NCI-H187 (cell line): Measurements from ENCODE around the gene SH2B2.
"Not testable (repeated sequence)": the region's sequence is repeated elsewhere in the genome, so short reads cannot be mapped to it uniquely, and the experiment has no call there.

Experiments
- DNase-seq, 2 experiments: peaks; one replicate each; lab custom pipeline; 2025; lab: John Stamatoyannopoulos, UW

Gene SH2B2

DNA sequence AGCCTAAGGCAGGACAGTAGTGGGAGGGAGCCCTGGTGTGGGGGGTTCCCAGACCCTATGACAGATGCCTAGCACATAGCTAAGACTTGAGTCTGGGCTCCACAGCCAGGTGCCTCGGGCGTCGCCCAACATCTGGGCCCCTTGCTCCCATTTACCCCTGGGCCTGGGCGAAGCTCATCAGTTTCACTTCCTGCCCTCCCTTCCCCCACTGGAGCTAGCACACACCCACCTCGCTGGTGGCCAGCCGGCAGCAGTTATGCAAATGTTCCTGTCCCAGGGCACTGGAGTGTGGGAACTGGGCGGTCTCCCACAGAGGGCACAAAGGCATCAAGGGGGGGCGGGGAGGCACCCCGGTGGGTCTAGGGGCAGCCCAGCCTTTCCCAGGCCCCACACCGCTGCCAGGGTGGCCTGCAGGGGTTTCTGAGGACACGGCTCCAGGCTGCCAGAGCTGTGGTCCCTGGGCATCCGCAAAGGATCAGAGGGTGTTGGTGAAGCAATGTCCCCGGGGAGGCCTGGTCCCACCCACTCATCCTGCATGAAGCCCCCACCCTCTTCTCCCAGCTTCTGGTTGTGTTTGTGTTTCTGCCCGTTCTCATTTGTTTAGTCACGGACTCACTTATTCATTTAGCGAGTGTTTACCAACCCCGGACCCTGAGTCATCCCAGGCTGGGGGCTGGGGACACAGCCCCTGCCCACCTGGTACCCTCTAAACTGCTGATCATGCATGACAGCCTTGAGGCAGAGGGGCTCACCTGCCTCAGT is 20.4 kb downstream of the SH2B2 start:
- no peak for DNase-seq

DNA sequence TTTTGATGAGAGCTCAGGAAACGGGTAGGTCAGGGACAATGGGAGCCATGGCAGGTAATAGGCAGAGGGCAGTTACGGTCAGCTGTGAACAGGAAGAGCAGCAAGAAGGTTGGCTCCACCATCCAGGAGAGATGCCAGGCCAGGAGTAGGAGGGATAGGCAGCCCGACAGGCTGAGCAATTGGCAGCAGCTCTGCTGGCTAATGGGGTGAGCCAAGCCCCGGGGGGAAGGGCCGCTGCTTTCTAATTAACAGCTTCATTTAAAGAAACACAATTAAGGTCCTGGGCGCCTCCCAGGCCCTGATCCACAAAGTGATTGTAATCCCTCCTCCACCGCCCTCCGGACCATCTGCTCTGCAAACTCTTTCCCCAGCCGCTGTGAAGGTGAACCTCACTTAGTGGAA is 23.7 kb downstream of the SH2B2 start:
- DNase-seq = no peak

DNA sequence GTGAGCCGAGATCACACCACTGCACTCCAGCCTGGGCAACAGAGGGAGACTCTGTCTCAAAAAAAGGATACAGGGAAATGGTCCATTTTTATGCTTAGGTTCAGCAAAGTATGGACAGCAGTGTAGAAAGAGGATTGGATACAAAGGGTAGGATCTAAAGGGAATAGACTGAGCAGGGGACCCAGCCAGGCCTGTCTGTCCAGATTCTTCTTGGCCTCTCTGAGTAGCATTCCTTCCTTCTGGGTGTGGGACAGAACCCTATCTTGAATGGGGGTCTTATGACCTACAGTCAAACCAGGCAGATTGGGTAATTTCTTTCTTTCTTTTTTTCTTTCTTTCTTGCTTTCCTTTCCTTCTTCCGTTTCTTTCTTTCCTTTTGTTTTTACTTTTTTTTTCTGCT is 25.6 kb downstream of the SH2B2 start:
- DNase-seq = no peak

DNA sequence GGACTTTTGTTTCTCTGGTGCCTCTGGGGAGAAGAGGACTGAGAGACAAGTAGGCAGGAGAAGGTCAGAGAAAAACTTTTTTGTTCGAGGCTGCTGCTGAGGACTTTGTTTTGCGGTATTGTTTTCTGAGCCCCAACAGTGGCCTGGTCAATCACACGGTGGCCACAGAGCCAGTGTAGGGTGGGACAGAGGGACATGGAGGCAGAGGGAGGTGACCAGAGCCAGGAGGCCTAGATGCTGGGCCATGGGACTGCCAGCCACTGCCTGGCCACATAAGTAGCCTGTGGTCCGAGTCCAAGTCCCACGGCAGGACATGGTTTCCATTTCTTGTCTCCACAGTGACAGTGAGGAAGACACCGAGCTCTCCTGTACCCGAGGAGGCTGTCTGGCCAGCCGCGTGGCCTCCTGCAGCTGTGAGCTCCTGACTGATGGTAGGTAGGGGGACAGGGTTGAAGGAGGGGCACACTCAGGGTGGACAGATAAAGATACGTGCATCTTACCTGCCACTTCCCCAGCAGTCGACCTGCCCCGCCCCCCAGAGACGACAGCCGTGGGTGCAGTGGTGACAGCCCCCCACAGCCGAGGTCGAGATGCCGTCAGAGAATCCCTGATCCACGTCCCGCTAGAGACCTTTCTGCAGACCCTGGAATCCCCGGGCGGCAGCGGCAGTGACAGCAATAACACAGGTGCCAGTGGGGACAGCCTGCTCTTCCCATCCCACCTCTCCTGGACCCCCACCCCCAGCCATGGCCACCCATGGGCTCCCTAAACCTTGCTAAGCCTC is 27.5 kb downstream of the SH2B2 start:
- DNase-seq = no peak

DNA sequence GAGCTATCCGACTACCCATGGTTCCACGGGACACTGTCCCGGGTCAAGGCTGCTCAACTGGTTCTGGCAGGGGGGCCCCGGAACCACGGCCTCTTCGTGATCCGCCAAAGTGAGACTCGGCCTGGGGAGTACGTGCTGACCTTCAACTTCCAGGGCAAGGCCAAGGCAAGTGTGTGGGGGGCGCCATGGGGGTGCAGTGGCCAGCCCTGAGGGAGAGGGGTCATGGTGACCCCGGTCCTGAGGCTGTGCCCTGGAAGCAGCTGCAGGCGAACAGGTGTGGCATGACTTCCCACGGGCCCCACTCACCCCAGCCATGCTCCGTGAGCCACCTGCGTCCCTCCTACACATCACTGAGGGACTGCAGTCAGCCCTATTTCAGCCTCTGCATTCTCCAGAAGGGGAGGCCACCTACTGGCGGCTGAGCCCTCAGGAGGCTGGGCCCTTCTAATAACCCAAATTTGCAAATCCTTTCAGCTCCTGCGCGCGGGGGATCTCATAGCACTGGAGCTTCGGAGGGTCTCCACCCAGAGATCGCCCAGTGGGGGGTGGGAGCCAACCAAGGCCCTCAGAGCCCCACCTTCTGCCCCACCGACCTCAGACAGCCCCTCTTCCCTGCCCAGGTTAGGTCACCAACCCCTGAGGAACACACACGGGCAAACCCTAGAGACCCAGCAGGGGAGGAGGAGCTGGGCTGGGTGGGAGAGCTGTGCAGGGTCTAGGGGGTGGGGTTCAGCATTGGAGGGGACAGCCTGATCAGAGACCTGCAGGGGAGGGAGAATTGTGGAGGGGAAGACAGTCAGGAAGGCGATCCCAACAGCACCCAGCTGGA is 30.8 kb downstream of the SH2B2 start:
- no peak for DNase-seq

DNA sequence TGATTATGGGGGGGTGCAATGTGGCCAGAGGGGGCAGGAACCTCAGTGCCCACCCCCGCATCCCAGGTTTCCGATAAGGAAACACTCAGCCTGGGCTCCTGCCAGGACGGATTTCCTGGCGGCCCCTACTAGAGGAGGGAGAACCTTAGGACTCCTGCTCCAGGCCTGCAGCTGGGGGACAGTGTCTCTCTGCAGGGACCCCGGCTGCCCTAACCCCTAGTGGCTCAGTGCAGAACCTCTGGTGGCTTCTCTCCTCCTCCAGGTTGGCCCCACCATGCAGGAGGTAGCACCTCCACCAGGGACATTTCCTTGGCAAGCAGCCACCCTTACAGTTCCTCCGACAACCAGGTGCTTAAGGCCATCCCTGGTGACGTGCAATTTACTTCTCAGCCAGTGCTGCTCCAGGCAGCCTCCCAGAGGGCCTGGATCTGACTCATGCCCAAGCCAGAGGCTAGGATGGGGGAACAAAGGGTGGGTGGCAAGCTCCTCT is 31.9 kb downstream of the SH2B2 start:
- DNase-seq = no peak

DNA sequence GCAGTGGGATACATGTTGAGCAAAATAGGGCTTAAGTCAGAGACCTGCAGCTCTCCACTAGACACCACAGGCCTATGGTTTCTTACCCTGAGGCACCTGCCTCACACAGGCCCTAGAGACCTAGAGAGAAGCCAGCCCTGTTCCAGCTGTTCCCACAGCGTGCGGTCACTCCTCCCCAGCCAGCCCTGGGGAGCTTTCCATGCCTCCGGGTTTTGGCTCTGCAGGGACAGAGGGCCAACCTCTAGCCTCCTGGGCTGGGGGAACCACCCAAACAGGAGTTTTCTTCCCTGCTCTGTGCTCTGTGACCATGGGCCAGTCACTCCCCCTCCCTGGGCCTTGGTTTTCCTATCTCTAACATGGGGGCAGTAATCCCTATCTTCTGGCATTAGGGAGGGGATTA is 33.0 kb downstream of the SH2B2 start:
- DNase-seq = no peak

DNA sequence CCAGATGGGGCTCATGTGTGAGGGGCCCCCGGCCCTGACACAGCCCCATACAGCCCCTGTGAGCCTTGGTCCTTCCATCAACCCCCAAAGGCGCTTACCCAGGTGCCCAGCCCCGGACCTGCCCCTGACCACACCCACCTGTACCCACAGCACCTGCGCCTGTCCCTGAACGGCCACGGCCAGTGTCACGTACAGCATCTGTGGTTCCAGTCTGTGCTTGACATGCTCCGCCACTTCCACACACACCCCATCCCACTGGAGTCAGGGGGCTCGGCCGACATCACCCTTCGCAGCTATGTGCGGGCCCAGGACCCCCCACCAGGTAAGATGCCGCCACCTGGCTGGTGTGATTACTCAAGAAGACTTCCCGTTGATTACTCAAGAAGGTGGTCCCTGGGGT is 33.5 kb downstream of the SH2B2 start:
- no peak for DNase-seq

DNA sequence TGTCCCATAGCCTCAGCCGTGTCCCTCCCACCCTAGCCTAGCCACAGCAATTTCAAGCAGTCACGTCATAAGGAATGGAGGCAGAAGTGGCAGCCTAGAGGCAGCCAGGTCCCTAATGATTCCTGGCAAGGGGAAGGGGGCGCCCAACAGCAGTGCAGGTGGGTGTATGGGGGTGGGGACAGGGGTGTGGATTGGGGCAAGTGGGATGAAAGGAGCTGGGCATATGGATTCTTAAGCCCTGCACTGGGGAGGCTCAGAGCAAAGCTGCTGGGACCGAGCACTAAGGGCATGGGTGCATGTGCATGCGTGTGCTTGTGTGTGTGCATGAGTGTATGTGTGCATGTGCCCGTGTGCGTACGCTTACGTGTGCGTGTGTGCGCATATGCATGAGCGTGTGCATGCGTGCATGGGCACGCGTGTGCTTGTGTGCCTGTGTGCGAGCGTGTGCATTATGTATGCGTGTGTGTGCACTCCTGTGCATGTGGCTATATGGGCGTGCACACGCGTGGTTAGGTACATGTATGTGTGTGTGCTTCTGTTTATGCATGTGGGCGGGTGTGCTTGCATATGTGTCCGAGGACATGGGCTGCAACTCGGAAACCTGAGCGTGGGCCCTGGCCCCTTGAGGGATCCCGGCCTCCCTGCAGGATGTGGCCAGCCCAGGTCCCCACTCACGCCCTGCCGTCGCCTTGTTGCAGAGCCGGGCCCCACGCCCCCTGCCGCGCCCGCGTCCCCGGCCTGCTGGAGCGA is 34.1 kb downstream of the SH2B2 start:
- DNase-seq = no peak

DNA sequence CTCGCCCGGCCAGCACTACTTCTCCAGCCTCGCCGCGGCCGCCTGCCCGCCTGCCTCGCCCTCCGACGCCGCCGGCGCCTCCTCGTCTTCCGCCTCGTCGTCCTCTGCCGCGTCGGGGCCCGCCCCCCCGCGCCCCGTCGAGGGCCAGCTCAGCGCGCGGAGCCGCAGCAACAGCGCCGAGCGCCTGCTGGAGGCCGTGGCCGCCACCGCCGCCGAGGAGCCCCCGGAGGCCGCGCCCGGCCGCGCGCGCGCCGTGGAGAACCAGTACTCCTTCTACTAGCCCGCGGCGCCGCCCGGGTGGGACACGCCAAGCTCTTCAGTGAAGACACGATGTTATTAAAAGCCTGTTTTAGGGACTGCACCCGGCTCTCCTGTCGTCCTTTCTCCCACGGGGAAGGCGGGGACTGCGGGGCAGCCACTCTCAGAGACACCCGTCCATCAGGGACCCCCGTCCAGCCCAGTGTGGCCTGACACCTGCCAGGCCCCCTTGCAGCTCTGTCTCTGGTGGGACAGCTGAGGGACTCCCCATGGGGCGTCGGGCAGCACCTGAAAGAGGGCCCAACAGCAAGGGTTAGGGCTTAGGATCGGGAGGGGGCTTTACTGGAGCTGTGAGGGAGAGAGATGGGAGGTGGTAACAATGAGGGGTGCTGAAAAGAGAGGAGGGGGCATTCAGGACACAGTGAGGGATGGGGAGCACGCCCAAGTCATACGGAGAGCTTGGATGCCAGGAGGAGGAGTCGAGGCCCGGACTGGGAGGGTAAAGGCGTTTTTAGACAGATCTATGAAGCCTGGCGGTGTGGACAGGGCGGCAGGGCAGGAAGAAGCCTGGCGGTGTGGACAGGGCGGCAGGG is 34.9 kb downstream of the SH2B2 start:
- peak in 1 of 2 experiments; percentile 20 for DNase-seq

DNA sequence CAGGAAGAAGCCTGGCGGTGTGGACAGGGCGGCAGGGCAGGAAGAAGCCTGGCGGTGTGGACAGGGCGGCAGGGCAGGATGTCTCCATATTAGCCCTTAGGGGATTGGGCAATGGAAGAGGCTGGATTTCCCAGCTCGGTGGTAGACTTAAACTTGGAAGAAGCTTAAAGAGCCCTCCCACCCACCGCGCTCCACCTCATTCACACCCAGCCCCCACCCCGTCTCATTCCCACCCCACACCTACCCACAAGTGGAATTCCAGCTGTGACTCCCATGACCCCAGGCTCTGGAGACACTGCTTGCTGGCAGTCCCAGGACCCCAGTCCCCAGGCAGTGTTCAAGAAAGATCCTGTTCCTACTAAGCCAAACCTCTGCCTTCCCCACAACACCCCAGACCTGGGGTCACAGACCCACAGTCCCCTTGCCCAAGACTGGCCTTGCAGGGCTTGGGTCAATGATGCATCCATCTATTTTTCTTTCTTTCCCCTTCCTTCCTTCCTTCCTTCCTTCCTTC is 35.6 kb downstream of the SH2B2 start:
- DNase-seq = no peak

DNA sequence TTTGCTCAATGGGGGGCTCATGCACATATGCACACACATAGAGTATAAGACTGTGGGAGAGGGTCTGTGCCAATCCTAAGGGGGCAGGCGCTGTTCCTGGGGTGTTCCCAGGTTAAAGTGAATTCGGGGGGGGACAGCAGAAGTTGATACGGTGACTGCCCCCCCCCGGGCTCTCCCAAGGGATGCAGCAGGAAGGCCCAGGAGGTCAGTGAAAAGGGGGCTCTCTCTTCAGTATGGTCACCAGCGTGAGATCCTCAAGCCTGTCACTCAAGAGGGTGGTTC is 37.2 kb downstream of the SH2B2 start:
- DNase-seq = no peak

DNA sequence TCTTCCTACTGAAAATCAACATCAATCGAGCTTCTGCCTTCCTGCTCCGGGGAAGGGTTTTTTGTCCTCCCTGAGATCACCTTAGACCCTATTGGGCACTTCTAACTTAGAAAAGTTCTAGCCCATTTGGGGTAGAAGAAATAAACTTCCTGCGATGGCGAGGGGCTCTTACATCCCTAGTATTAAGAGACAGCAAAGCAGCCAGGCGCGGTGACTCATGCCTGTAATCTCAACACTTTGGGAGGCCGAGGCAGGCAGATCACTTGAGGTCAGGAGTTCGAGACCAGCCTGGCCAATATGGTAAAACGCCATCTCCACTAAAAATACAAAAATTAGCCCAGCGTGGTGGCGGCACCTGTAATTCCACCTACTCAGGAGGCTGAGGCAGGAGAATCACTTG is 38.4 kb downstream of the SH2B2 start:
- DNase-seq = not testable (repeated sequence)

DNA sequence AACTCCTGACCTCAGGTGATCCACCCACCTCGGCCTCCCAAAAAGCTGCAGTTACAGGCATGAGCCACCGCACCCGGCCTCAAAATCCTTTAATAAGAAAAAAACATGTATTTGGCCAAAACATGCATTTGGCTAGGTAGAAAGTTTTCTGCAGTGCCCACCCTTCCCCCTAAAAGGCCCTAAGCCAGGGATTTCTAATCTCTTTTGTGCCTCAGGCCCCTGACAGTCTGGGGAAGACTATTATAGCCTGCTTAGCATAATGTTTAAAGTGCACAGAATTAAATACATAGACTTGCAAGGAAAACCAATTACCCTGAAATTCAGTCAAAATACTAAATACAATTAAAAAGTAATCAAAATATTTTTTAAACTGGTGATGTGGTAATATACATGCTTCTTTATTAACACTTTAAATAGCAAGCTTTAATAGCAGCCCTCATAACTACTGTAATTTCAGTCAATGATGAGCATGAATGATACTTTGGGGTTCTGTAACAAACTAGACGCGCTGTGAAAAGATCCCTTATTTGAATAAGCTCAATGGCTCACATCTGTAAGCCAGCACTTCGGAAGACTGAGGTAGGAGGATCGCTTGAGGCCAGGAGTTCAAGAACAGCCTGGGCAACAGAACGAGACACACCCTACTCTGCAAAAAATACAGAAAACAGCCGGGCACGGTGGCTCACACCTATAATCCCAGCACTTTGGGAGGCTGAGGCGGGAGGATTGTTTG is 39.7 kb downstream of the SH2B2 start:
- DNase-seq = no peak

DNA sequence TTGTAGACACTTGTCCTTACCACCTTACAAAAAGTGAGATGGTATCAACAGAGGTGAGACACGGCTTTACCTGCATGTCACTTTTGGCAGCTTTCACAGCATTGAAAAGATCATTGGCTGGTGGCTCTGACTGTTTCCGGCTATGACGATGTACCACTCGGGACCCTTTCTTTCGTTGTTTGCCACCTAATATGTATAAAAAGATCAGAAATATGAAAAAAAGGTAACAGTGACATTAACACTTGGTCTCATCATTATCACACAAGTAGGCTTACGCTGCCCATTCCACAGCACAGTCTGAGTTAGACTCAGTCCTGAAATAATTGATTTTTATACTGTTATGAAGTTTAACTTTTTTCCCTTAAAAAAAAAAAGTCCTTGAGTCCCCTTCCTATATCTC is 40.5 kb downstream of the SH2B2 start:
- DNase-seq = not testable (repeated sequence)

DNA sequence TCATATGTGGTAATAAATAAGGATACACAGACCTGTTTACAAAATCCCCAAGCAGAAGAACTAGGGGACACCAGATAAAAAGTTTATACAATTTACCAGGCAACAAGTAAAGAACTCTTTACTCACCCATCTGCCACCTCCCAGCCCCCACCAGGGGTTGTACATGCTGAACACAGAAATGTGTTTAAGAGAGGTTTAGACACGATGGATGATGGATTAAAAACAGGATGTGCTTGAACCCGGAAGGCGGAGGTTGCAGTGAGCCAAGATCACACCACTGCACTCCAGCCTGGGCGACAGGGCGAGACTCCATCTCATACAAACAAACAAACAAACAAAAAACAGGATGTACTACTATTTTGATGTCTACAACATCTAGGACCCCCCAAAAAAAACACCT is 42.2 kb downstream of the SH2B2 start:
- DNase-seq = not testable (repeated sequence)

DNA sequence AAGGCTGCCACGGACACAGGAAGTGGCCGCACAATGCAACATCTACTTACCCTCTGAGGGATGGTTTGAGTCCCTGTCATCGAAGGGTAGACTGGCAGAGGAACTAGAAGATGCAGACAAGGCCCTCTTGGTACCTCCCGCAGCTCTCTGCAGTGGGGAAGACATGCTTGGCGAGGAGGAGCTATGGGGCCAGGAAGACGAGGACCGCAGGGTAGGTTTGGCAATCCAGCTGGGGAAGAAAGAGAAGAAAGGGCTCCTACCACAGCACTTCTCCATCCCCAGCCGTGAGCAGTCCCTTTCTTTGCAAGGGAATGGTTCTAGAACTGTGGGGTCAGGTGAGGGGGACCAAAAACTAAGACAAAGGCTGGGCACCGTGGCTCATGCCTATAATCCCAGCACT is 42.7 kb downstream of the SH2B2 start:
- not testable (repeated sequence) for DNase-seq

DNA sequence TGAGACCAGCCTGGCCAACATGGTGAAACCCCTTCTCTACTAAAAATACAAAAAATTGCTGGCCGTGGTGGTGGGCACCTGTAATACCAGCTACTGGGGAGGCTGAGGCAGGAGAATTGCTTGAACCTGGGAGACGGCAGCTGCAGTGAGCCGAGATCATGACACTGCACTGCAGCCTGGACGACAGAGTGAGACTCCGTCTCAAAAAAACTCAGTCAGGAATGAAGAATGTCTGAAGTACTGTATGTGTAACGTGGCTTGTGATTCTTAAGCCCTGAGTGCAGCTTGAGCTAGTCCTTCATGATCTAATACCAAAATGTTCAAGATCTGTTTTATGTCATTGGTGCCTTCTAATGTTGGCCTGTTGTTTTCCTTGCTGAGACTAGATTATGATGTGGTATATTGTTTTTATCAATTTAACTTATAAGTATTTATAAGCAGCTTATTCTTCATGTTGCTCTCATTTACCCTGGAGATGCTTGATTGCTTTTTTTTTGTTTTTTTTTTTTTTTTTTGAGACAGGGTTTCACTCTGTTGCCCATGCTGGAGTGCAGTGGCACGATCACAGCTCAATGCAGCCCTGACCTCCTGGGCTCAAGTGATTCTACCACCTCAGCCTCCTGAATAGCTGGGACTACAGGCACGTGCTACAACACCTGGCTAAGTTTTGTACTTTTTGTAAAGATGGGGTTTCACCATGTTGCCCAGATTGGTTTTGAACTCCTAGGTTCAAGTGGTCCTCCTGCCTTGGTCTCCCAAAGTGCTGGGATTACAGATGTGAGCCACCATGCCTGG is 44.2 kb downstream of the SH2B2 start:
- DNase-seq = not testable (repeated sequence)

DNA sequence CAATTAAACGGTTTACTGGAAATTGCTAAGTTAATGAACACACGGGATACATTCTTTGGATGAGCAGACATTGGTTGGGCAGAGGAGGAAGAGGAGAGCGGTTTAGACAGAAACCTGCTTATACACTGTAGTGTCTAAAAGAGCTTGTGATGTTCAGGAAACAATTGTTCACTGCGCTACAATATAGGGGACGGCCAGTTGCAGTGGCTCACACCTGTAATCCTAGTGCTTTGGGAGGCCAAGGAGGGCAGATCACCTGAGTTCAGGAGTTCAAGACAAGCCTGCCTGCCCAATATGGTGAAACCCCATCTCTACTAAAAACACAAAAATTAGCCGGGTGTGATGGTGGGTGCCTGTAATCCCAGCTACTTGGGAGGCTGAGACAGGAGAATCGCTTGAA is 48.9 kb downstream of the SH2B2 start:
- DNase-seq = not testable (repeated sequence)
